GM20000 (cell line): ENCODE results near the gene PTTG1.

Source experiments
- DNase-seq: peaks from one replicate; pipeline ENCODE4 v3.0.0; 2012; ENCODE audit warnings: low spot score
- CTCF ChIP-seq: IDR thresholded peaks from 2 replicates; pipeline ENCODE4 v1.5.1; 2012; ENCODE audit warnings: mild to moderate bottlenecking, control low read depth; ENCODE audit errors: extremely low read depth, missing control alignments

PTTG1 gene

DNA sequence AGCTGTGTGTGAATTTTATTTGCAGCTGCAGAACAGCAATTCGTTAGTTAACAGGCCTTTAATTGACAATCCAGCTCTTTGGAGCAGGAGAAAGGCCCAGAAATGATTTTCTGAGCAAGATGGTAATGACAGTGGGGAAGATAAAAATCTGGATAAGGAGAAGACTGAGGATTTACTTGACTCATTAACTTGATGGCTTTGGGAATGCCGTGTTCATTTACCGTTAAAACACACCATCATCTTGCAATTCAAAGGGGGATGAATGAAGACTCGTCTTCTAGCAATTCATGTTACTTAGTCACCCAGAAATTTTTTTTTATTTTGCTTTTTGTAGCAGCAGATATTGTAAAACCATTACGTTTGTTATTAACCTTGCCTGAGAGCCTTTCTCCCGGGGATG, 52.0 kb downstream of the PTTG1 start:
- DNase-seq, result no peak
- TF ChIP-seq CTCF, result no peak

GRCh38 chr5:160474084-160474483, 52.4 kb downstream of the PTTG1 start:
- DNase-seq, result no peak
- TF ChIP-seq CTCF, result no peak

GRCh38 chr5:160475864-160476438, 54.3 kb downstream of the PTTG1 start:
- no peak for TF ChIP-seq CTCF
- no peak for DNase-seq

- no peak for TF ChIP-seq CTCF
Observed at GRCh38 chr5:160477266-160477970, 55.8 kb downstream of the PTTG1 start.

GRCh38 chr5:160478163-160478562, 56.5 kb downstream of the PTTG1 start:
- no peak for TF ChIP-seq CTCF
- no peak for DNase-seq

More at GRCh38 chr5:160477266-160477970, 55.8 kb downstream of the PTTG1 start:
- no peak for DNase-seq
